ENCODE results near the gene RAB28.

RAB28 gene

DNA sequence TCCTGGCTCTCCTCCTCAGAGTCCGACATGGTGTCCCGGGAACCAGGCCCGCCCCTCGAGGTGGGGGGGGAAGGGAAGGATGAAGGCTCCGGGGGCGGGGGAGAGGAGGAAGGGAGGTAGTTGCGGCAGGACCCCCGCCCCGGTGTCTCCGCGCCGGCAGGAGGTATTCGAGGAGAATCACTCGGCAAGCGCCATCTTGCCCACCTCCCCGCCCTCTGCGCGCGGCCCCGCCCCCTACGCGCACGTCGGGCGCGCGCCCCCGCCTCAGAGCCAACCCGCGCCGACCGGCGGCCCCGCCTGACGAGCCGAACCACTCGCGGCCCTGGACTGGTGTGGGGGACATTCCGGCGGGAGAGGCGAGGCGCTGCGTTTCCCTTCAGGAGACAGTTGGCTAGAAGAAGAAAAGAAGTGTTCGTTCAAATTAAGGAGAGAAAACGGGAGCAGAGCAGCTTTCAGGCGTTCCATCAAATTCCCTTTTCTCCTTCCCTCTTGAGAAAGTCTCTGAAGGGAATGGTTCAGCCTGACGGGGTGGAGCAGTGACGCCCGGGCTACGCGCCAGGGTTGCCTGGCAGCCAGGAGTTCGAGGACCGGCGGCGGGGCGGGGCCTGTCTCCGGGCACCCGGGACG, at the start of gene RAB28:
RAB28 (minus strand) TSS at position 219 of the 627 bp plus-strand sequence.
- H3K27ac ChIP-seq = peak within 1 kb of the TSS; percentile 95
- no peak for TF ChIP-seq CTCF (conservative IDR thresholded peaks at IDR 0.05)

GRCh38 chr4:13531625-13531998, 47.5 kb upstream of the RAB28 start:
- H3K27ac ChIP-seq = no peak overlapping the region
- TF ChIP-seq CTCF (conservative IDR thresholded peaks at IDR 0.05) = no peak

DNA sequence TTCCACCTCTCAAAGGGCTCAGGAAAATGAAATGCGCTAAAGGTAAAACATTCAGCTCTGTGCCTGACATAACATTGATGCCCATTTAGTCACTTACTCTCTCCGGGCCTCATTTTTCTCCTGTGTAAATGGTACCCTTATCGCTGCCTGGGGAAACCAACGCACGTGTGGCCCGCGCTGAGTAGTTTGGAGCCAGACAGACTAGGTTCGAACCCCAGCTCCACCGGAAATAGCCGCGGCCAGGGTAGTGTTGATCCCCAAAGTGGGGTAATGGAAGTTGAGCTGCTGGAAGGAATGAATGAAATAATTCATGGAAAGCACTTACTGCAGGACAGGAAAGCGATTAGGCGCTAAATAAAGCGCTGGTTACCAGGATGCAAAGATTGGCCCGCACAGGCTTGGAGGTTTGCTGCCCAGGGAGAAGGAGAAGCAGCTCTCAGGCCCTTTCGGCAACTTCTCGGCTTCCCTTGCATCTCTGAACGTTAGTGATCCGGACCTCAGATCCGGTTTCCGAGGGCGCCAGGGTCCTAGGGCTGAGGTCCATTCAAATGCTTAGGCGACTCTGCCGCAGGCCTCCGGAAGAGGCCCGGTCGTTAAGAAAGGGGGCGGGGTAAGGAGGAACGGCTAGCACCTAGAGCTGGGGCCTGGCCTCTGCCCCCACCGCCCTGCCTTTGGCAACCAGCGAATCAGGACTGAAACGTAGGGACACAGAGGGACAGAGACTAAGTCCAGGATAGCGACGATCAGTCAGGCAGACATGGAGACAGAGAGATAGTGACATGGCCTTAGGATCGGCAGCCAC, 46.9 kb upstream of the RAB28 start:
- no peak for TF ChIP-seq CTCF (conservative IDR thresholded peaks at IDR 0.05)

DNA sequence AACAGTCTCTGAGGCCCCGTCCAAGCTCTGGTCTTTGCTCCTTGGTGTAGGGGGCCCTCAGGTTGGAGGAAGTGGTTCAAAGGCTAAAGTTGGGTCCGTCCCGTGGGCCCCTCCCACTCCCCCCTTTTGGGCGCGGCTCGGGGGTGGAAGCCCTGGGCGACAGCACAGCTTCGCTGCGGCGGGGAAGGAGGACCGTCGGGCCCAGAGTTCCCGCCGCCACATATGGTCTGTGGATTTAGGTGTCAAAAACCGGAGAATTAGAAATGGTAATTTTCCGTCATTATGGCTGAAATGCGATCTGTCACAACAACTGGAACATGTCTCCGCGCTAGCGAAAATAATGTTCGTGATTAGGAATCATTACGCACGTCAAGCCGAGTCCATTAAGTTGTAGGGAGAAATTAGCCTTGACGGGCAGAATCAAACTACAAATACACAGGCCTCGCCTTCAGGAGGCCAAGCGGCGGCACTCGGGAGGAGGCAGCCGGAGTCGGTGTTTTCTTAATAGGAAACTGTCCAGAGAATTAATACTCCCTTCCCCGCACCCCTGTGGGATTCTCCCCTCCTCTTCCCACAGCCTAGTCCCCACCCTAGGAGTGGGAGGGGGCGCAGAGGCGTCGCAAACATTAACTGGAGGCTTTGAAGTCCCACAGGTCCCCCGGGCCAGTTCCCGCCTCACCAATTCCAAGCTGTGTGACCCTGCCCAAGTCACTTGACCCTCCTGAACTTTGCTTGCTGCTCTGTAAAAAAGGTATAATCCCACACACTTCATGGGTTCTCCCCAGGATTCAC, 45.2 kb upstream of the RAB28 start:
- no peak for TF ChIP-seq CTCF (conservative IDR thresholded peaks at IDR 0.05)

More for the DNA sequence above, 46.9 kb upstream of the RAB28 start:
- no peak overlapping the region for H3K27ac ChIP-seq

DNA sequence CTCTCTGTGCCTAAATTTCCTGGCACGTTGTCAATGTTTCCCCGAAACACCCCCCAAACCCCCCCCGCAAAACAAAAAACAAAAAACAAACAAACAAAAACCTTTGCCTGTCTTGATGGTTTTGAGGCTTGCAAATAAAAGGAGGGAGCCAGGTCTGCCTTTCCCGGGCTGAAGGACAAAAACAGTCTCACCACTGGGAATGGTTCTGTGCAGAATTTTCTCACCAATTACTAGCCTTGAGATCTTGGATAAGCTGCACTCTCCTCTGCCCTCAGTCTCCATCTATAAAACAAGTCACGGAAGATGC, 44.6 kb upstream of the RAB28 start:
- no peak for TF ChIP-seq CTCF (conservative IDR thresholded peaks at IDR 0.05)
- no peak overlapping the region for H3K27ac ChIP-seq

More for the DNA sequence above, 45.2 kb upstream of the RAB28 start:
- H3K27ac ChIP-seq = no peak overlapping the region

GRCh38 chr4:13527981-13528820, 44.1 kb upstream of the RAB28 start:
- no peak overlapping the region for H3K27ac ChIP-seq
- no peak for TF ChIP-seq CTCF (conservative IDR thresholded peaks at IDR 0.05)

All from VCaP (cell line).